Measurements from ENCODE around the gene ATPAF1. TPM values are rescaled to one million over a fixed set of nuclear protein-coding genes. Genes with fewer than 3 reads are reported as not detected.

Gene ATPAF1
- total RNA-seq, 2 donors from 2014 or later: 36.2 to 50.2 TPM

- peaks cover 0 to 3% of the 10 kb centered on the region in 2 donors for H3K9me3 Mint-ChIP-seq
- ATAC-seq: no peak
- peak overlapping the region in 1 of 2 donors; percentile 40 for H3K27ac Mint-ChIP-seq
- no peak for DNase-seq (ENCODE audit: low spot score in 2 of 2)
- peaks cover 0 to 15% of the 10 kb centered on the region in 2 donors for H3K36me3 Mint-ChIP-seq
Observed at GRCh38 chr1:46642115-46642680, 26.0 kb downstream of the ATPAF1 start.

GRCh38 chr1:46639547-46639946 is 28.6 kb downstream of the ATPAF1 start:
- H3K27ac Mint-ChIP-seq: peak overlapping the region in 1 of 2 donors; percentile 42
- DNase-seq (ENCODE audit: low spot score in 2 of 2) (no peak), ATAC-seq (no peak)
- no peaks in the 10 kb centered on the region for H3K9me3 Mint-ChIP-seq
- H3K36me3 Mint-ChIP-seq: peaks cover 0 to 8% of the 10 kb centered on the region in 2 donors

GRCh38 chr1:46638921-46639320 is 29.2 kb downstream of the ATPAF1 start:
- Mint-ChIP-seq H3K27ac (peak overlapping the region in 1 of 2 donors; percentile 42), H3K9me3 (no peaks in the 10 kb centered on the region), H3K36me3 (peaks cover 0 to 8% of the 10 kb centered on the region in 2 donors)
- DNase-seq (ENCODE audit: low spot score in 2 of 2) (no peak), ATAC-seq (no peak)

DNA sequence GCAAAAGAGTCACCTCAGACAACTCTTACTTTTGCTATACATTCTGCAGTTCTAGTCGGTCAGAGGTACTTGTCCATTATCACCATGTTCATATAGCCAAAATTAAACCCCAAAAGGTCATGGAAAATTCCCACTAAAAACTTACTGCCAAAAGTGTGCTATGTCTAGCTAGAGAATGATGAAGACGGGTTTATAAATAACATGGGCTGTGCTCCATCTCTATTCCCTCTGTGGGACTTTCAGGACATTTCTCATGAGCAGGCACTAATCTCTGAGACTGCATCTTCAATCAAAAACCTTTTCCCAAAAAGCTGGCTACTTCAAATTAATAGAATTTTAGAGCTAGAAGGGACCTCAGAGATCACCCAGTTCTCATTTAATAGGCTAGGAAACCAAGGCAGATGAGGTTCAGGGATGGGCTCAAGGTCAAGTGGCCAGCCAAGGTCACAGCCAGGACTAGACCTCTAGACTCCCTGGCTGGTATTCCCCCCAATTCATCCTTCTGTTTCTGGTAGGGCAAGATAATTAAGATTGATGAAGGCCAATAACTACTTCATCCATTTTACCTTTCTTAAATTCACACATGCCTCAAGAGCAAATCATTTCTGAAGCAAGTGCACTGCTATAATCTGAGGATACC is 30.6 kb downstream of the ATPAF1 start:
- H3K27ac Mint-ChIP-seq: peak overlapping the region in 1 of 2 donors; percentile 13
- no peak for ATAC-seq
- DNase-seq (ENCODE audit: low spot score in 2 of 2): no peak
- no peaks in the 10 kb centered on the region for H3K9me3 Mint-ChIP-seq
- H3K36me3 Mint-ChIP-seq: peaks cover 0 to 8% of the 10 kb centered on the region in 2 donors

DNA sequence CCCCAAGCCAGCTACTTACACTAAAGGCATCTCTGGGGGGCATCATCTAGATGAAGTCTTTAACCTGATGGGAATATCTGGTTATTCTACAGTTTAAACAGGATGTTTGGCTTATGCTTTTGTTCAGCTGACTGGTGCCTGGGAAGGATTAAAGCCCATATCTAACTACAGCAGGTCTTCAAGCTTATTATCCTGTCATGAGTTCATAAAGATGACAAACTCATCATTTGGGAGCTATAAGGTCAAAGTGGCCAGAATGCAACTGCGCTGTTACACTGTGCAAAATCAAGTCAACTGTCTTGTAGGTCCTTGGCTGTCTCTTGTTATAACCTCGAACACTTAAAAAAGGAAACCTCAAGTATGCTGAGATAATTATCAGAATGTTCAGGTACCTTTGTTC is 33.0 kb downstream of the ATPAF1 start:
- H3K36me3 Mint-ChIP-seq: no peaks in the 10 kb centered on the region
- DNase-seq (ENCODE audit: low spot score in 2 of 2) (no peak), ATAC-seq (no peak)
- no peak overlapping the region for H3K27ac Mint-ChIP-seq
- H3K9me3 Mint-ChIP-seq: no peaks in the 10 kb centered on the region

GRCh38 chr1:46630719-46631118 is 37.4 kb downstream of the ATPAF1 start:
- Mint-ChIP-seq H3K9me3 (no peaks in the 10 kb centered on the region), H3K27ac (no peak overlapping the region), H3K36me3 (no peaks in the 10 kb centered on the region)
- DNase-seq (ENCODE audit: low spot score in 2 of 2): no peak
- ATAC-seq: no peak

GRCh38 chr1:46623743-46624644 is 44.2 kb downstream of the ATPAF1 start:
- Mint-ChIP-seq H3K27ac (no peak overlapping the region), H3K36me3 (no peaks in the 10 kb centered on the region), H3K9me3 (no peaks in the 10 kb centered on the region)
- no peak for ATAC-seq
- DNase-seq (ENCODE audit: low spot score in 2 of 2): no peak

DNA sequence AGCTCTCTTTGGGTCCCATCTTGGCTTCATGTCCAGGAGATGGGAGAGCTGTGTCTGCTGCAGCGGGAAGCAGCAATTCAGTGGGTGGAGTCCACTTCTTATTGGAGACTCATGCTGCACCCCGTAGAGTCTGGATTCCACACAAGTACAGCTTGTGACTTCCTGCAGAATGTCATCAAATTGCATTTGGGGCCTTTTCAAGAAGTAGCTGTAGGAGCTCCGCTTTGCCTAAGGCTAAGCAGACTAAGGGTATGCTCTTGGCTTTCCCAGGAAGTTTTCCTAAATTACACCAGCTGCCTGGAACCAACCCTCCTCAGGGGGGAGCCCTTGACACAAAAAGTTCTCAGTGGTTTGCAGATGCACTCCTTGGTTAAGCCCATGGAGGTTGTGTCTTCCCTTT is 45.8 kb downstream of the ATPAF1 start:
- Mint-ChIP-seq H3K27ac (no peak overlapping the region), H3K9me3 (no peaks in the 10 kb centered on the region), H3K36me3 (no peaks in the 10 kb centered on the region)
- ATAC-seq (no peak), DNase-seq (ENCODE audit: low spot score in 2 of 2) (no peak)

GRCh38 chr1:46621930-46622329 is 46.2 kb downstream of the ATPAF1 start:
- Mint-ChIP-seq H3K36me3 (no peaks in the 10 kb centered on the region), H3K9me3 (no peaks in the 10 kb centered on the region), H3K27ac (no peak overlapping the region)
- no peak for ATAC-seq
- no peak for DNase-seq (ENCODE audit: low spot score in 2 of 2)

- no peak for DNase-seq (ENCODE audit: low spot score in 2 of 2)
- Mint-ChIP-seq H3K9me3 (no peaks in the 10 kb centered on the region), H3K27ac (no peak overlapping the region), H3K36me3 (no peaks in the 10 kb centered on the region)
- no peak for ATAC-seq
Observed at GRCh38 chr1:46619656-46620258, 48.4 kb downstream of the ATPAF1 start.

- ATAC-seq (no peak), DNase-seq (ENCODE audit: low spot score in 2 of 2) (no peak)
- H3K27ac Mint-ChIP-seq: no peak overlapping the region
- no peaks in the 10 kb centered on the region for H3K9me3 Mint-ChIP-seq
- no peaks in the 10 kb centered on the region for H3K36me3 Mint-ChIP-seq
Observed at GRCh38 chr1:46618754-46619415, 49.3 kb downstream of the ATPAF1 start.

DNA sequence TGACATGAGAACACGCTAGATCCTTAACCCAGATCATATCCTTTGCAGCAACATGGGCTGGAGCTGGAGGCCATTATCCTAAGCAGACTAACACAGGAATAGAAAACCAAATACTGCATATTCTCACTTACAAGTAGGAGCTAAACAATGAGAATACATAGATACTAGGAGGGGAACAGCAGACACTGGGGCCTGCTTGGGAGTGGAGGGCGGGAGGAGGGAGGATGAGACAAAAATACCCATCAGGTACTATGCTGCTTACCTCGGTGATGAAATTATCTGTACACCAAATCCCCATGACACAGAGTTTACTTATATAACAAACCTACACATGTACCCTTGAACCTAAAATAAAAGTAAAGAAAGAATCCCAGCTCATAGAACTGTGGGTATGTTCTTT is 50.3 kb downstream of the ATPAF1 start:
- no peak for ATAC-seq
- Mint-ChIP-seq H3K36me3 (no peaks in the 10 kb centered on the region), H3K9me3 (no peaks in the 10 kb centered on the region), H3K27ac (peak overlapping the region in 1 of 2 donors; percentile 93)
- no peak for DNase-seq (ENCODE audit: low spot score in 2 of 2)

DNA sequence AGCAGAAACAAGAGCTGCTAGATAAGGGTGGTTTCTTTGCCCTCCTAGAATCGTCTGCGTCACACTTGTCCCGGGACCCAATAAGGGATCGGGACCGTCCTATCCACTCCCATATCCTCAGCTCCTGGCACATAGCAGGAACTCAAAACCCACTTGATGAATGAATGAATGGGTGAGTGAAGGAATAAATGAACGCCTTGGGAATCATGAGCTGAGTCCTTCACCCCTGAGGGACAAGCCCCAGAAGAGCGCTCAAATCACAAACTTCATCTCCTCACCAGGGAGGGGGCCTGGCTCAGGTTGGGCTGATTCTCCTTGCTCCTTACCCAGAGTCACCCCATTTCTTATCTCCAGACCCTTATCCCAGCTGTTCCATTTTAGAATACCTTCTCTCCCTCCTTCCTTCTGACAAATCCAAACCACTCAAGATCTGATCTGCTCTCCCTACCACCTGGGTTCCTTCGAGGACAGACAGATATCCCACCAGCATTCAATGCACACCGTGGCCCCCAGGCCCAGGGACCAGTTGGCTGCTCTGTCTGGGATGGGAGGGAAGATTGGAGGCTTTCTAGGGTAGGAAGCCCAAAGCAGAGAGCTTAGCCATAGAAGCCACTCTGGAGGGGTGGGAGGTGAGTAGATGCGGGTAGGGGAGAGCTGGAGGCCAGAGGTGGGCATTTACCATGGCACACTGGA is 50.9 kb downstream of the ATPAF1 start:
- ATAC-seq (peak in 1 of 2 donors; percentile 6), DNase-seq (ENCODE audit: low spot score in 2 of 2) (no peak)
- H3K36me3 Mint-ChIP-seq: no peaks in the 10 kb centered on the region
- H3K9me3 Mint-ChIP-seq: no peaks in the 10 kb centered on the region
- peak overlapping the region; percentile 58 to 93 for H3K27ac Mint-ChIP-seq

DNA sequence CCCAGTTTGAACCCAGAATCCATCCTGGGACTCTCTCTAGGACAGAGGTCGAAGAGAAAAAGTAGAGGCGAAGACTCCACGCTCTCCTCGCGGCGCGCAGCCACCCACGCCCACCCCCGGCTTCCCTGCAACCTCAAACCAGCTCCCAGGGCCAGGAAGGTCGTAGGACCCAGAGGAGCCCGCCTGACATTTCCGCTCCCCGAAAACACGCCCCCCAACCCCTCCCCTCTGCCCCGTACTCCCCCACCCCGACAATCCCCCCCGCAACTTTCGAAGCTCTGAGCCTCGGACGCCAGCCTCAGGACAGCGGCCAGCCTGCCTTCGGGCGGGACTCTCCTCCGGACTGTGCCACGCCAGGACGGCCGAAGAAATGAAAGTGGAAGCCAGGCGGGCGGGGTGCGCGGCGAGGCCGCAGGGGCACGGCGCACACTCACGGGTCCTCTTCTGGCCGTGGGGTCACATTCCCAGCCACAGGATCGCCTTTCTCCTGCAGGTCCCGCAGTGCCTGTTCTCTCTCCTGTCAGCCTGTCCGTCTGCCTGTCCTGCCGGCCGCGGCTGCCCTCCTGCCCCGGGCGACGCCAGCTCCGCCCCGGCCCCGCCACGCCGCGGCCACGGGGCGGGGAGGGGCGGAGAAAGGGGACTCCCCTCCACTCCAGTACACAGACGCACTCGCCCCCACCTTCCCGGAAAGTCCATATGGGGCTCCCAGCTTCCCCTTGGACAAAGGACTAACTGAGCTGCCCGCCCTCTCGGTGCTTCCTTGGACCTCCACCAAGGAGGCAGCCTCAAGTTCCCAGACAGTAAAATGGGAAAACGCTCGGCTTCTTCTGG is 51.7 kb downstream of the ATPAF1 start, which contains the start of gene MOB3C:
Gene MOB3C, minus strand, starts transcription at position 535 of the 831 bp plus-strand sequence. CDS start 3,490 bp downstream, outside the sequence.
- Mint-ChIP-seq H3K27ac (peak within 1 kb of the TSS; percentile 93 to 94), H3K9me3 (no peaks in the 10 kb centered on the region), H3K36me3 (no peaks in the 10 kb centered on the region)
- ATAC-seq: peak; percentile 80 to 84
- DNase-seq (ENCODE audit: low spot score in 2 of 2): peak; percentile 57 to 73

DNA sequence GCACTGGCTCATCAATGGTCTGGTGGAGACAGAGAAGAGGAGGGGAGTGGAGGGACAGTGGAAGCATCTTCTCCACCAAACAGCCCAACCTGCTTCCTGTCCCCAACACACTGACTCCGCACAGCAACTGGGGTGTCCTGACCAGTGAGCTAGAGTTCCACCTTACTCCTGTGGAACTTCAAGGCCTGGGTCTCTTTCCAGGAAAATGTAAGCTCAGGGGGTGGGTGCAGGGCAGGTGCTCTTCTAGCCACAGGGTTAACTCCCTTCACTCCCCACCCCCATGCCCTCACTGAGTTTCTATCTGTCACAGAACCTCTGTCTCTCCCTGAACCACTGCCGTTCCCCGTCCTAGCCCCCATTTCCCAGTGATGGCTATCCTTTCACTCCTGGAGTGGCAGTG is 52.4 kb downstream of the ATPAF1 start:
- peak overlapping the region; percentile 93 to 94 for H3K27ac Mint-ChIP-seq
- ATAC-seq: peak; percentile 12 to 21
- no peaks in the 10 kb centered on the region for H3K9me3 Mint-ChIP-seq
- no peaks in the 10 kb centered on the region for H3K36me3 Mint-ChIP-seq
- DNase-seq (ENCODE audit: low spot score in 2 of 2): peak in 1 of 2 donors; percentile 24
